Thyroid gland (tissue), 4 donors: Measurements from ENCODE around the gene LYPD6.

Source experiments
- POLR2A ChIP-seq, 2 donors: fragments of 450-650 bp; IDR thresholded peaks; one replicate each; pipeline ENCODE4 v1.6.1; 2017; ENCODE audit warnings: antibody characterized with exemption in 2 of 2, mild to moderate bottlenecking in 2 of 2, moderate library complexity in 1 of 2
- TF ChIP-seq, protein P1 (sequence below), 6 experiments: fragments of 200-600 bp in 3 of 6; fragments of 450-650 bp in 3 of 6; sonication (generic) in 3 of 6; IDR thresholded peaks; one replicate each; pipeline ENCODE4 v1.5.1; 2016 to 2019; ENCODE audit warnings: antibody characterized with exemption in 6 of 6, mild to moderate bottlenecking in 2 of 6, inconsistent platforms in 1 of 6, moderate library complexity in 1 of 6

DNA sequence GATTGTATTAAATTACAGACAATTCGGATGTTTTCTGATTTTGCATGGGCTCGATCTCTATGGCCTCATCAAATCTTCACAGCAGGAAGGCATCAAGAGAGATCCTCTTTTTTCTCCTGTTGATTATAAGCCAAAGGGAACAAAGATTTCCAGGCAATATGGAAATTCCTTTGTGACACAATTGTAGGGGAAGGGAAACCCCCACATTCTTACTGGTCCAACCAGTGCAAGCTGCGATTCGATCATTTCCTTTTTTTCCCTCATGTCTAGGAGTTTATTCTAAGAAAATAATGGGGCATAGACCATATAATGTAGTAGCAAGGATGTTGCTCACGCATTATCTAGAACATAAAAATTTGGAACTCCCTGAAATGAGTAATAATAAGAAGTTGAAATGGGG, 87.7 kb downstream of the LYPD6 start:
- no peak for TF ChIP-seq POLR2A (IDR thresholded peaks at IDR 0.05)
- TF ChIP-seq, protein P1, sequence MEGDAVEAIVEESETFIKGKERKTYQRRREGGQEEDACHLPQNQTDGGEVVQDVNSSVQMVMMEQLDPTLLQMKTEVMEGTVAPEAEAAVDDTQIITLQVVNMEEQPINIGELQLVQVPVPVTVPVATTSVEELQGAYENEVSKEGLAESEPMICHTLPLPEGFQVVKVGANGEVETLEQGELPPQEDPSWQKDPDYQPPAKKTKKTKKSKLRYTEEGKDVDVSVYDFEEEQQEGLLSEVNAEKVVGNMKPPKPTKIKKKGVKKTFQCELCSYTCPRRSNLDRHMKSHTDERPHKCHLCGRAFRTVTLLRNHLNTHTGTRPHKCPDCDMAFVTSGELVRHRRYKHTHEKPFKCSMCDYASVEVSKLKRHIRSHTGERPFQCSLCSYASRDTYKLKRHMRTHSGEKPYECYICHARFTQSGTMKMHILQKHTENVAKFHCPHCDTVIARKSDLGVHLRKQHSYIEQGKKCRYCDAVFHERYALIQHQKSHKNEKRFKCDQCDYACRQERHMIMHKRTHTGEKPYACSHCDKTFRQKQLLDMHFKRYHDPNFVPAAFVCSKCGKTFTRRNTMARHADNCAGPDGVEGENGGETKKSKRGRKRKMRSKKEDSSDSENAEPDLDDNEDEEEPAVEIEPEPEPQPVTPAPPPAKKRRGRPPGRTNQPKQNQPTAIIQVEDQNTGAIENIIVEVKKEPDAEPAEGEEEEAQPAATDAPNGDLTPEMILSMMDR (IDR thresholded peaks at IDR 0.05): no peak
